H1 (cell line): ENCODE results near the gene DMXL1. TPM values are rescaled to one million over a fixed set of nuclear protein-coding genes. Genes with fewer than 3 reads are reported as not detected.

Source experiments
- CTCF ChIA-PET: fragments of 300-600 bp; sonication (Branson Sonifier 250); formaldehyde crosslinking; loops from one replicate; lab custom pipeline; 2021; ENCODE audit not compliant: partially characterized antibody; lab: Charles Lee
- POLR2A ChIA-PET: fragments of 300-600 bp; sonication (Branson Sonifier 250); formaldehyde crosslinking; loops from one replicate; lab custom pipeline; 2021; ENCODE audit warnings: inconsistent platforms; ENCODE audit not compliant: partially characterized antibody; lab: Charles Lee
- DNase-seq, 2 experiments: peaks; one replicate each; pipeline versions ENCODE4 v3.0.0 to v3.0.0-alpha.2; 2010 to 2022; ENCODE audit warnings: low spot score in 2 of 2, low read depth in 1 of 2, mixed read lengths in 1 of 2
- FAIRE-seq: peaks from 2 replicates; lab custom pipeline; 2011; peaks lifted over from hg19 to GRCh38; lab: Jason Lieb, UNC
- H2AFZ ChIP-seq: 2 replicates; pipeline ENCODE4 v1.8.1; 2012; ENCODE audit warnings: low read length, inconsistent platforms
- H2AK5ac ChIP-seq: 2 replicates; pipeline ENCODE4 v1.6.1; 2013; ENCODE audit warnings: low read depth, low read length
- H2BK120ac ChIP-seq: replicated peaks from 2 replicates; pipeline ENCODE3; 2013; ENCODE audit warnings: low read depth, low read length, inconsistent platforms
- H2BK12ac ChIP-seq: 2 replicates; pipeline ENCODE4 v1.6.1; 2013; ENCODE audit warnings: low read depth, low read length
- H2BK15ac ChIP-seq: 2 replicates; pipeline ENCODE4 v1.6.1; 2013; ENCODE audit warnings: low read length
- H2BK20ac ChIP-seq: 2 replicates; pipeline ENCODE4 v1.6.1; 2013; ENCODE audit warnings: low read length
- H2BK5ac ChIP-seq: 2 replicates; pipeline ENCODE4 v1.6.1; 2013; ENCODE audit warnings: low read depth, low read length
- H3K14ac ChIP-seq: 2 replicates; pipeline ENCODE4 v1.6.1; 2013; ENCODE audit warnings: inconsistent platforms; ENCODE audit not compliant: insufficient read length
- H3K18ac ChIP-seq: 2 replicates; pipeline ENCODE4 v1.6.1; 2013; ENCODE audit warnings: low read length; ENCODE audit errors: extremely low read depth
- H3K23ac ChIP-seq: 2 replicates; pipeline ENCODE4 v1.6.1; 2013; ENCODE audit warnings: inconsistent platforms; ENCODE audit not compliant: insufficient read length
- H3K23me2 ChIP-seq: 2 replicates; pipeline ENCODE4 v1.6.1; 2013; ENCODE audit warnings: low read depth, low read length
- H3K27ac ChIP-seq: 2 replicates; pipeline ENCODE4 v1.6.1; 2011; ENCODE audit warnings: low read depth, low read length, inconsistent platforms
- H3K27me3 ChIP-seq, 4 experiments: replicated peaks in 1 of 4; 1 replicate in 1 of 4; 2 replicates in 3 of 4; pipeline versions ENCODE4 v1.6.1 to v1.8.1; 2011 to 2013; ENCODE audit warnings: low read length in 3 of 4, mild to moderate bottlenecking in 3 of 4, inconsistent platforms in 2 of 4, mixed read lengths in 2 of 4, moderate library complexity in 1 of 4; ENCODE audit not compliant: control insufficient read depth in 3 of 4, insufficient read depth in 3 of 4; ENCODE audit errors: extremely low read depth in 1 of 4
- H3K36me3 ChIP-seq, 4 experiments: 2 replicates each; pipeline versions ENCODE4 v1.6.1 to v1.8.1; 2011 to 2013; ENCODE audit warnings: mild to moderate bottlenecking in 4 of 4, low read length in 3 of 4, moderate library complexity in 2 of 4, control low read depth in 1 of 4, inconsistent platforms in 1 of 4; ENCODE audit not compliant: insufficient read depth in 4 of 4, control insufficient read depth in 2 of 4
- H3K4ac ChIP-seq: replicated peaks from 2 replicates; pipeline ENCODE3; 2013; ENCODE audit warnings: low read length, low read depth, mixed read lengths, inconsistent platforms; ENCODE audit not compliant: insufficient read length
- H3K4me1 ChIP-seq, 4 experiments: replicated peaks in 1 of 4; 1 replicate in 1 of 4; 2 replicates in 3 of 4; pipeline versions ENCODE4 v1.6.1 to v1.8.1; 2011 to 2013; ENCODE audit warnings: low read length in 3 of 4, inconsistent platforms in 2 of 4, mixed read lengths in 1 of 4; ENCODE audit not compliant: insufficient read depth in 4 of 4, control insufficient read depth in 3 of 4
- H3K4me2 ChIP-seq, 2 experiments: 2 replicates each; pipeline versions ENCODE4 v1.6.1 to v1.8.1; 2011 to 2013; ENCODE audit warnings: low read depth in 2 of 2, low read length in 2 of 2, control low read depth in 1 of 2, inconsistent platforms in 1 of 2, mild to moderate bottlenecking in 1 of 2; ENCODE audit not compliant: insufficient read depth in 1 of 2
- H3K4me3 ChIP-seq, 4 experiments: fragments of 200-600, 300-600 bp in 1 of 4; sonication (generic), shearing (Covaris generic), sonication (Bioruptor Twin) in 1 of 4; 2 replicates each; pipeline versions ENCODE4 v1.5.1 to v1.8.1; 2011 to 2016; ENCODE audit warnings: low read length in 4 of 4, low read depth in 3 of 4, control low read depth in 2 of 4, inconsistent platforms in 2 of 4, mild to moderate bottlenecking in 2 of 4, mixed read lengths in 1 of 4, moderate library complexity in 1 of 4; ENCODE audit not compliant: insufficient read depth in 2 of 4; ENCODE audit errors: extremely low read depth in 1 of 4
- H3K56ac ChIP-seq: replicated peaks from 2 replicates; pipeline ENCODE3; 2013; ENCODE audit warnings: low read depth, mild to moderate bottlenecking, mixed read lengths, low read length, inconsistent platforms; ENCODE audit not compliant: insufficient read length
- H3K79me1 ChIP-seq: 2 replicates; pipeline ENCODE4 v1.6.1; 2013; ENCODE audit warnings: low read depth, low read length, control low read depth
- H3K79me2 ChIP-seq, 2 experiments: 2 replicates each; pipeline versions ENCODE4 v1.6.1 to v1.8.1; 2012 to 2013; ENCODE audit warnings: low read length in 2 of 2, mild to moderate bottlenecking in 2 of 2, inconsistent platforms in 1 of 2; ENCODE audit not compliant: insufficient read depth in 2 of 2, control insufficient read depth in 1 of 2
- H3K9ac ChIP-seq, 4 experiments: replicated peaks in 1 of 4; 1 replicate in 1 of 4; 2 replicates in 3 of 4; pipeline versions ENCODE4 v1.6.1 to v1.8.1; 2011 to 2013; ENCODE audit warnings: low read depth in 3 of 4, low read length in 3 of 4, control low read depth in 2 of 4, mild to moderate bottlenecking in 2 of 4, moderate library complexity in 2 of 4, inconsistent platforms in 1 of 4; ENCODE audit errors: extremely low read depth in 1 of 4
- H3K9me3 ChIP-seq, 2 experiments: 2 replicates each; pipeline versions ENCODE4 v1.6.1 to v1.8.1; 2012 to 2013; ENCODE audit warnings: mild to moderate bottlenecking in 2 of 2, moderate library complexity in 2 of 2, control low read depth in 1 of 2, inconsistent platforms in 1 of 2, low read depth in 1 of 2, low read length in 1 of 2, mixed read lengths in 1 of 2; ENCODE audit not compliant: insufficient read depth in 2 of 2
- H4K20me1 ChIP-seq, 2 experiments: replicated peaks in 1 of 2; 2 replicates each; pipeline versions ENCODE3 to v1.8.1; 2011 to 2013; ENCODE audit warnings: inconsistent platforms in 2 of 2, low read length in 2 of 2, mild to moderate bottlenecking in 1 of 2; ENCODE audit not compliant: insufficient read depth in 2 of 2, control insufficient read depth in 1 of 2
- H4K5ac ChIP-seq: 2 replicates; pipeline ENCODE4 v1.6.1; 2013; ENCODE audit warnings: low read length, low read depth, mixed read lengths, inconsistent platforms; ENCODE audit not compliant: insufficient read length
- H4K8ac ChIP-seq: 2 replicates; pipeline ENCODE4 v1.8.0; 2013; ENCODE audit warnings: mild to moderate bottlenecking, moderate library complexity, low read length, inconsistent platforms; ENCODE audit not compliant: insufficient read depth; ENCODE audit errors: extremely low read depth
- H4K91ac ChIP-seq: replicated peaks from 2 replicates; pipeline ENCODE3; 2013; ENCODE audit warnings: low read length, mixed read lengths, inconsistent platforms; ENCODE audit not compliant: insufficient read length
- ASH2L ChIP-seq: fragments of 200-600, 300-600 bp; sonication (generic); IDR thresholded peaks from one replicate; pipeline ENCODE4 v1.7.1; 2017; ENCODE audit warnings: low read length
- BCL11A ChIP-seq, 2 experiments: IDR thresholded peaks; one replicate each; pipeline ENCODE4 v1.6.1; 2011; ENCODE audit warnings: low read depth in 2 of 2, low read length in 2 of 2, mild to moderate bottlenecking in 2 of 2
- CTBP2 ChIP-seq: IDR thresholded peaks from 2 replicates; pipeline ENCODE4 v1.7.0; 2011; ENCODE audit warnings: borderline replicate concordance, mild to moderate bottlenecking, moderate library complexity, mixed read lengths, low read length; ENCODE audit not compliant: insufficient read depth, insufficient read length
- EGR1 ChIP-seq: IDR thresholded peaks from 2 replicates; pipeline ENCODE4 v1.6.1; 2011; ENCODE audit warnings: low read depth, low read length, borderline replicate concordance
- EZH2 ChIP-seq: fragments of 200-600 bp; sonication (generic); IDR thresholded peaks from 2 replicates; pipeline ENCODE4 v1.7.1; 2012; ENCODE audit warnings: low read depth, mild to moderate bottlenecking, moderate library complexity, low read length, inconsistent platforms; ENCODE audit not compliant: severe bottlenecking
- GTF2F1 ChIP-seq: IDR thresholded peaks from 2 replicates; pipeline ENCODE4 v1.6.1; 2012; ENCODE audit warnings: low read depth, low read length, improper control_type of control experiment, borderline replicate concordance
- JUN ChIP-seq: IDR thresholded peaks from 2 replicates; pipeline ENCODE4 v1.6.1; 2011; ENCODE audit warnings: low read depth, mild to moderate bottlenecking, improper control_type of control experiment, low read length
- KDM1A ChIP-seq: fragments of 200-600, 300-600 bp; sonication (generic); IDR thresholded peaks from 2 replicates; pipeline ENCODE4 v1.7.1; 2016; ENCODE audit warnings: mild to moderate bottlenecking, low read length, borderline replicate concordance
- POU5F1 ChIP-seq: IDR thresholded peaks from 2 replicates; pipeline ENCODE4 v1.6.1; 2011; ENCODE audit warnings: low read depth, mild to moderate bottlenecking, low read length, moderate library complexity
- SIRT6 ChIP-seq: IDR thresholded peaks from one replicate; pipeline ENCODE4 v1.7.1; 2012; ENCODE audit warnings: low read length, inconsistent platforms
- SIX5 ChIP-seq: IDR thresholded peaks from 2 replicates; pipeline ENCODE4 v1.6.1; 2011; ENCODE audit warnings: mild to moderate bottlenecking, low read depth, low read length
- SRF ChIP-seq: IDR thresholded peaks from 2 replicates; pipeline ENCODE4 v1.6.1; 2011; ENCODE audit warnings: mild to moderate bottlenecking, low read depth, low read length, moderate library complexity
- TCF12 ChIP-seq: IDR thresholded peaks from 2 replicates; pipeline ENCODE4 v1.6.1; 2011; ENCODE audit warnings: low read depth, mild to moderate bottlenecking, low read length
- WGBS, 2 experiments: shearing (Covaris generic) in 1 of 2; methylation state at CpG; one replicate each; pipeline versions ENCODE4 v1.1.6 to v1.1.7; 2013 to 2015; ENCODE audit warnings: low lambda C conversion rate in 2 of 2, mixed read lengths in 2 of 2, inconsistent platforms in 1 of 2, low coverage in 1 of 2, missing lambda C conversion rate in 1 of 2; ENCODE audit not compliant: insufficient replicate concordance in 2 of 2, insufficient coverage in 1 of 2, insufficient read length in 1 of 2; ENCODE audit errors: extremely low coverage in 1 of 2, missing lambda C conversion rate in 1 of 2; 5-methylcytosine and 5-hydroxymethylcytosine counted together
- polyA plus RNA-seq, 7 experiments: library from polyadenylated mRNA; depleted of rRNA in 3 of 7; stranded (reverse) in 5 of 7; unstranded in 2 of 7; fragments of >200 nt in 5 of 7; fragments of 200-250 nt in 2 of 7; gene quantifications; 1 replicate in 5 of 7; 2 replicates in 1 of 7; 4 replicates in 1 of 7; pipeline versions ENCODE4 v1.2.1 to v1.2.3, GENCODE V29; 2011 to 2013; ENCODE audit warnings: missing spikeins in 2 of 7, mixed read lengths in 2 of 7
- total RNA-seq: library from RNA; stranded (reverse); fragmentation: NEBNext Ultra II Directional; extraction: Animal tissue kit (Norgen Biotek cat#: 25700); gene quantifications from 2 replicates; pipeline ENCODE4 v1.2.1, GENCODE V29; 2021

Gene DMXL1
- total and polyA plus RNA-seq, 2 of the 8 experiments (the other 6 are each of a cell fraction or from before 2014, with no cell fraction given) = 10.1 to 43.9 TPM

- Histone ChIP-seq H3K18ac (no peak overlapping the region), H3K23me2 (no peaks in the 10 kb centered on the region), H3K36me3 (peaks cover 0 to 6% (median 1%) of the 10 kb centered on the region in 4 experiments; a peak in 3 of 8 replicates), H4K20me1 (no peaks in the 10 kb centered on the region), H3K79me2 (no peaks in the 10 kb centered on the region), H3K4me2 (no peak overlapping the region), H2AK5ac (no peak overlapping the region), H3K27ac (no peak overlapping the region), H2BK15ac (no peak overlapping the region), H3K14ac (no peak overlapping the region), H3K9me3 (no peaks in the 10 kb centered on the region), H3K9ac (no peak overlapping the region), H2AFZ (no peak overlapping the region), H3K4me3 (no peak overlapping the region), H3K56ac (no peak overlapping the region), H2BK20ac (no peak overlapping the region), H2BK120ac (no peak overlapping the region), H3K79me1 (no peaks in the 10 kb centered on the region), H4K5ac (no peak overlapping the region), H3K23ac (no peak overlapping the region), H2BK5ac (no peak overlapping the region), H3K4me1 (no peaks in the 10 kb centered on the region), H4K8ac (no peak overlapping the region), H3K27me3 (no peaks in the 10 kb centered on the region), H3K4ac (no peak overlapping the region), H2BK12ac (no peak overlapping the region), H4K91ac (no peak overlapping the region)
- POLR2A ChIA-PET = no interaction called here
- CTCF ChIA-PET = interaction anchor here (1.0 to 1.3 kb wide), 2 partner anchors 43 to 115 kb away, joined by 3 to 4 read pairs; no protein-coding TSS in a partner anchor
- no peak for FAIRE-seq
- 87% methylated on average over 3 of the region's 3 CpGs; no CpG with 5 or more reads in 1 of the 2 experiments for WGBS, 2 experiments
- TF ChIP-seq TCF12 = no peak
- no peak for TF ChIP-seq SRF
- TF ChIP-seq KDM1A = no peak
- no peak for TF ChIP-seq EZH2
- TF ChIP-seq JUN = no peak
- TF ChIP-seq SIX5 = no peak
- TF ChIP-seq EGR1 = no peak
- TF ChIP-seq BCL11A (IDR thresholded peaks at IDR 0.05; ENCODE audit: low read depth in 2 of 2, low read length in 2 of 2) = no peak
- no peak for TF ChIP-seq SIRT6
- TF ChIP-seq POU5F1 = no peak
- no peak for TF ChIP-seq GTF2F1
- no peak for TF ChIP-seq CTBP2
- no peak for TF ChIP-seq ASH2L
- DNase-seq = no peak
Measured at GRCh38 chr5:119177226-119177625, 106.3 kb downstream of the DMXL1 start.
